ENCODE results near the gene OGN. TPM values are rescaled to one million over a fixed set of nuclear protein-coding genes. Genes with fewer than 3 reads are reported as not detected.

The OGN gene
- total and polyA plus RNA-seq, 2 donors from 2014 or later, result 2.0 to 3.8 TPM

DNA sequence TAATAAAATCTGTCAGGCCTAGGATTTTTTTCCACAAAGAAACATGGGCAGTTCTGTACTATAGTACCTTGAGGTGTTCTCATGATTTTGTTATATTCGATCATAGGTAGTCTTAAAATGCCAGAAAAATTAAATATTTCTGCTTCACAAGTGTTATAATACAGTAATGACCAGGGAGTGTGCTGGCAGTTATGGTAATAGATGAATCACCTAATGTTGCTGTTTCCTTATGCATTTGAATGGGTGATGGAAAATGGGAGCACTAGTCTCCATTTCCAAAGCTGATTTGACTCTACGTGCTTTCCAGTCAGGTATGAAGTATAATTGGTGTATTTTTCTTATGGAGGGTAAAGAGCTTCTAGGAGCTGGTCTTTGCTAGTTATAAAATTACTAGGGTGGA, 23.8 kb downstream of the OGN start:
- H3K4me1 ChIP-seq (ENCODE audit: control insufficient read depth in 2 of 3, insufficient read depth in 2 of 3, low read depth in 1 of 3, low read length in 3 of 3), result no peaks in the 10 kb centered on the region
- TF ChIP-seq, protein P1, sequence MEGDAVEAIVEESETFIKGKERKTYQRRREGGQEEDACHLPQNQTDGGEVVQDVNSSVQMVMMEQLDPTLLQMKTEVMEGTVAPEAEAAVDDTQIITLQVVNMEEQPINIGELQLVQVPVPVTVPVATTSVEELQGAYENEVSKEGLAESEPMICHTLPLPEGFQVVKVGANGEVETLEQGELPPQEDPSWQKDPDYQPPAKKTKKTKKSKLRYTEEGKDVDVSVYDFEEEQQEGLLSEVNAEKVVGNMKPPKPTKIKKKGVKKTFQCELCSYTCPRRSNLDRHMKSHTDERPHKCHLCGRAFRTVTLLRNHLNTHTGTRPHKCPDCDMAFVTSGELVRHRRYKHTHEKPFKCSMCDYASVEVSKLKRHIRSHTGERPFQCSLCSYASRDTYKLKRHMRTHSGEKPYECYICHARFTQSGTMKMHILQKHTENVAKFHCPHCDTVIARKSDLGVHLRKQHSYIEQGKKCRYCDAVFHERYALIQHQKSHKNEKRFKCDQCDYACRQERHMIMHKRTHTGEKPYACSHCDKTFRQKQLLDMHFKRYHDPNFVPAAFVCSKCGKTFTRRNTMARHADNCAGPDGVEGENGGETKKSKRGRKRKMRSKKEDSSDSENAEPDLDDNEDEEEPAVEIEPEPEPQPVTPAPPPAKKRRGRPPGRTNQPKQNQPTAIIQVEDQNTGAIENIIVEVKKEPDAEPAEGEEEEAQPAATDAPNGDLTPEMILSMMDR (IDR thresholded peaks at IDR 0.05; ENCODE audit: borderline replicate concordance, extremely low read depth, insufficient read depth), result no peak
- H3K4me3 ChIP-seq (ENCODE audit: low read length in 3 of 3), result no peak overlapping the region
- no peak overlapping the region for H3K9ac ChIP-seq (ENCODE audit: low read length in 3 of 3)
- H3K27ac ChIP-seq (ENCODE audit: low read depth in 2 of 2, low read length in 2 of 2), result no peak overlapping the region
- no peaks in the 10 kb centered on the region for H3K36me3 ChIP-seq (ENCODE audit: control insufficient read depth in 2 of 3, insufficient read depth in 3 of 3, low read length in 3 of 3)
- H3K9me3 ChIP-seq (ENCODE audit: control insufficient read depth in 2 of 3, insufficient read depth in 1 of 3, low read length in 3 of 3), result no peaks in the 10 kb centered on the region
- FAIRE-seq (no peak), DNase-seq (no peak)
- H3K27me3 ChIP-seq (ENCODE audit: control insufficient read depth, insufficient read depth, low read length), result no peaks in the 10 kb centered on the region
- intact Hi-C loops (cut with DNase I), result no loop called here

DNA sequence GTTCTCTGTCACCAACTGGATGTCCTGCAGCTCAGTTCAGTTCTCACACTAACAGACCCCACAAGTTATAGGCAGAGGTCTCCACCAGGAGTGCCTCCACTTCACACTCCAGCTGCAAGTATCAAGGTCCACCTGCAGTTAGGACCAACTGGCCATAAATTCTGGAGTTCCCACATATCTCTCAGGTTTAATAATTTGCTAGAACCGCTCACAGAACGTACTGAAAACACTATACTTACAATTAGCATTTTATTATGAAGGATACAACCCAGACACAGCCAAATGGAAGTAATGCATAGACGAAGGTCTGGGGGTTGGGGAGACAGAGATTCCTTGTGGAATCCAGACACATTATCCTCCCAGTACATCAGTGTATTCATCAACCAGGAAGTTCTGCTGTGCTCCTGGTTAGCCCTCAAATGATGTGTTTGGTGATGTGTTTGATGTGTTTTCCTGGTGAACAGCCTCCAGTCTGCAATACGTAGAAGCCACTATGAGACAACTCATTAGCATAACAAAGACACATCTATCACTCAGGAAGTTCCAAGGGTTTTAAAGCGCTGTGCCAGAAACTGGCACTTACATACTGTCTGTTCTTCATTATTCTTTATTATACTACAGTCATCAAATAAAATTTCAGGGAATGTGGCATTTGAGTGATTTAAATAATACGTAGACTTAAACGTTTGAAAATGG, 25.4 kb downstream of the OGN start:
- no peaks in the 10 kb centered on the region for H3K4me1 ChIP-seq (ENCODE audit: control insufficient read depth in 2 of 3, insufficient read depth in 2 of 3, low read depth in 1 of 3, low read length in 3 of 3)
- TF ChIP-seq, protein P1 (IDR thresholded peaks at IDR 0.05; ENCODE audit: borderline replicate concordance, extremely low read depth, insufficient read depth), result no peak
- H3K4me3 ChIP-seq (ENCODE audit: low read length in 3 of 3), result no peak overlapping the region
- peak in 2 of 5 donors; percentile 11 to 15 for DNase-seq
- no peaks in the 10 kb centered on the region for H3K27me3 ChIP-seq (ENCODE audit: control insufficient read depth, insufficient read depth, low read length)
- intact Hi-C loops (cut with DNase I), result no loop called here
- FAIRE-seq, result no peak
- no peaks in the 10 kb centered on the region for H3K36me3 ChIP-seq (ENCODE audit: control insufficient read depth in 2 of 3, insufficient read depth in 3 of 3, low read length in 3 of 3)
- H3K9me3 ChIP-seq (ENCODE audit: control insufficient read depth in 2 of 3, insufficient read depth in 1 of 3, low read length in 3 of 3), result no peaks in the 10 kb centered on the region
- no peak overlapping the region for H3K27ac ChIP-seq (ENCODE audit: low read depth in 2 of 2, low read length in 2 of 2)
- no peak overlapping the region for H3K9ac ChIP-seq (ENCODE audit: low read length in 3 of 3)

DNA sequence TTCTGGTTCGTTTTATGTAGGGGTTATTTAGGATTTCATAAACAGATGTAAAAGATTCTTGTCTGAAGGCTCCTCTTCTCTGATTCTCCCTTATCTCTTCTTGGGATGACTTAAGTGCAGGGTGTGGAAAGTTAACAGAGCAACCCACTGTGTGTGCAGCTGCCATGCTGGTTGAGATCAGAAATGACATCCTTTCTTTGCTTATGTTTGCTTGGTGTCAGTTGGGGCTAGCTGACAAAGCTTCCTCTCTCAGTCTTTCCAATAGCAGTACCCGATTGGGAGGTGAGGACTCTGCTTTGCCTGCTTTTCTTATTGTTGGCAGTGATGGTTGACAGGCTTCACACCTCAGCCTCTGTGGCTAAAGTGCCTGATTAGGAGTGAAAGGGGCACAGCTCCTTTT, 26.5 kb downstream of the OGN start:
- TF ChIP-seq, protein P1 (IDR thresholded peaks at IDR 0.05; ENCODE audit: borderline replicate concordance, extremely low read depth, insufficient read depth), result no peak
- H3K36me3 ChIP-seq (ENCODE audit: control insufficient read depth in 2 of 3, insufficient read depth in 3 of 3, low read length in 3 of 3), result no peaks in the 10 kb centered on the region
- no peaks in the 10 kb centered on the region for H3K4me1 ChIP-seq (ENCODE audit: control insufficient read depth in 2 of 3, insufficient read depth in 2 of 3, low read depth in 1 of 3, low read length in 3 of 3)
- intact Hi-C loops (cut with DNase I), result no loop called here
- no peak overlapping the region for H3K9ac ChIP-seq (ENCODE audit: low read length in 3 of 3)
- no peaks in the 10 kb centered on the region for H3K27me3 ChIP-seq (ENCODE audit: control insufficient read depth, insufficient read depth, low read length)
- no peak for FAIRE-seq
- no peak for DNase-seq
- no peak overlapping the region for H3K27ac ChIP-seq (ENCODE audit: low read depth in 2 of 2, low read length in 2 of 2)
- no peak overlapping the region for H3K4me3 ChIP-seq (ENCODE audit: low read length in 3 of 3)
- H3K9me3 ChIP-seq (ENCODE audit: control insufficient read depth in 2 of 3, insufficient read depth in 1 of 3, low read length in 3 of 3), result no peaks in the 10 kb centered on the region

DNA sequence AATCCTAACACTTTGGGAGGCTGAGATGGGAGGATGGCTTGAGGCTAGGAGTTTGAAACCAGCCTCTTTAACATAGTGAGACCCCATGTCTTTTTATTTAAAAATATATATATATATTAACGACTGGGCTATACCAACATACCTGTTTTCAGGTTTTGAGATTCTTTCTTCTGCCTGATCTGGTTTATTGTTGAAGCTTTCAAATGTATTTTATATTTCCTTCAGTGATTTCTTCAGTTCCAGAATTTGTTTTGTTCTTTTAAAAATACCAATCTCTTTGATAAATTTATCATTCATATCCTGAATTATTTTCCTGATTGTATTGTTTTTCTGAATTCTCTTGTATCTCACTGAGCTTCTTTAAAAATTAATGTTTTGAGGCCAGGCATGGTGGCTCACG, 31.2 kb downstream of the OGN start:
- Histone ChIP-seq H3K9ac (ENCODE audit: low read length in 3 of 3) (no peak overlapping the region), H3K36me3 (ENCODE audit: control insufficient read depth in 2 of 3, insufficient read depth in 3 of 3, low read length in 3 of 3) (no peaks in the 10 kb centered on the region), H3K9me3 (ENCODE audit: control insufficient read depth in 2 of 3, insufficient read depth in 1 of 3, low read length in 3 of 3) (no peaks in the 10 kb centered on the region), H3K4me3 (ENCODE audit: low read length in 3 of 3) (no peak overlapping the region), H3K27me3 (ENCODE audit: control insufficient read depth, insufficient read depth, low read length) (no peaks in the 10 kb centered on the region), H3K27ac (ENCODE audit: low read depth in 2 of 2, low read length in 2 of 2) (no peak overlapping the region), H3K4me1 (ENCODE audit: control insufficient read depth in 2 of 3, insufficient read depth in 2 of 3, low read depth in 1 of 3, low read length in 3 of 3) (no peaks in the 10 kb centered on the region)
- FAIRE-seq, result no peak
- DNase-seq, result no peak
- intact Hi-C loops (cut with DNase I), result no loop called here
- TF ChIP-seq, protein P1 (IDR thresholded peaks at IDR 0.05; ENCODE audit: borderline replicate concordance, extremely low read depth, insufficient read depth), result no peak

All from kidney (tissue), 14 donors.